ENCODE results near the gene EXOSC7. TPM values are rescaled to one million over a fixed set of nuclear protein-coding genes. Genes with fewer than 3 reads are reported as not detected.

EXOSC7 gene
- total RNA-seq, 1 donor from 2014 or later: 85.1 TPM

DNA sequence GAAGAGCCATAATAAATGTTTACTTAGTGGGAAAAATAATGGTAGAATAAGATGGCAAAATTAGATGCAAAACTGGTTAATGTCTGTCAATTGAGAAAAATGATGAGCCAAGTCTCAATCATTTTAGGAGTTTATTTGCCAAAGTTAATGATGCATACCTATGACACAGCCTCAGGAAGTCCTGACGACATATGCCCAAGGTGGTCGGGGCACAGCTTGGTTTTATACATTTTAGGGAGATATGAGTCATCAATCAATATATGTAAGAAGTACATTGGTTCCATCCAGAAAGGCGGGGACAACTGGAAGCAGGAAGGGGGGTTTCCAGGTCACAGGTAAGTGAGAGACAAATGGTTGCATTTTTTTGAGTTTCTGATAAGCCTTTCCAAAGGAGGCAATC is 81.5 kb downstream of the EXOSC7 start:
- TF ChIP-seq, protein P1, sequence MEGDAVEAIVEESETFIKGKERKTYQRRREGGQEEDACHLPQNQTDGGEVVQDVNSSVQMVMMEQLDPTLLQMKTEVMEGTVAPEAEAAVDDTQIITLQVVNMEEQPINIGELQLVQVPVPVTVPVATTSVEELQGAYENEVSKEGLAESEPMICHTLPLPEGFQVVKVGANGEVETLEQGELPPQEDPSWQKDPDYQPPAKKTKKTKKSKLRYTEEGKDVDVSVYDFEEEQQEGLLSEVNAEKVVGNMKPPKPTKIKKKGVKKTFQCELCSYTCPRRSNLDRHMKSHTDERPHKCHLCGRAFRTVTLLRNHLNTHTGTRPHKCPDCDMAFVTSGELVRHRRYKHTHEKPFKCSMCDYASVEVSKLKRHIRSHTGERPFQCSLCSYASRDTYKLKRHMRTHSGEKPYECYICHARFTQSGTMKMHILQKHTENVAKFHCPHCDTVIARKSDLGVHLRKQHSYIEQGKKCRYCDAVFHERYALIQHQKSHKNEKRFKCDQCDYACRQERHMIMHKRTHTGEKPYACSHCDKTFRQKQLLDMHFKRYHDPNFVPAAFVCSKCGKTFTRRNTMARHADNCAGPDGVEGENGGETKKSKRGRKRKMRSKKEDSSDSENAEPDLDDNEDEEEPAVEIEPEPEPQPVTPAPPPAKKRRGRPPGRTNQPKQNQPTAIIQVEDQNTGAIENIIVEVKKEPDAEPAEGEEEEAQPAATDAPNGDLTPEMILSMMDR (conservative IDR thresholded peaks at IDR 0.05; ENCODE audit: low read depth, low read length): no peak
- no peak for DNase-seq (ENCODE audit: low read depth)
- no peak overlapping the region for H3K4me3 ChIP-seq (ENCODE audit: low read depth, low read length)

GRCh38 chr3:45059132-45059531 is 83.1 kb downstream of the EXOSC7 start:
- DNase-seq (ENCODE audit: low read depth): no peak
- no peak overlapping the region for H3K4me3 ChIP-seq (ENCODE audit: low read depth, low read length)
- TF ChIP-seq, protein P1 (conservative IDR thresholded peaks at IDR 0.05; ENCODE audit: low read depth, low read length): no peak

GRCh38 chr3:45060165-45060892 is 84.3 kb downstream of the EXOSC7 start:
- DNase-seq (ENCODE audit: low read depth): no peak
- TF ChIP-seq, protein P1 (conservative IDR thresholded peaks at IDR 0.05; ENCODE audit: low read depth, low read length): no peak
- H3K4me3 ChIP-seq (ENCODE audit: low read depth, low read length): no peak overlapping the region

Other genes starting within 250 kb of the EXOSC7 start
- gene ZNF501, start 246.6 kb upstream of the EXOSC7 start, total RNA-seq: 1.7 and 2.4 TPM in 2 replicates
- 17.0 and 17.2 TPM in 2 replicates for gene KIAA1143, start 214.6 kb upstream of the EXOSC7 start, total RNA-seq
- gene KIF15, start 214.4 kb upstream of the EXOSC7 start, total RNA-seq: 11.8 and 16.6 TPM in 2 replicates
- 20.1 and 22.3 TPM in 2 replicates for gene TMEM42, start 114.3 kb upstream of the EXOSC7 start, total RNA-seq
- gene TGM4, start 101.6 kb upstream of the EXOSC7 start, total RNA-seq: 0.07 TPM in 1 of 2 replicates, not detected in the other
- 38.9 and 65.8 TPM in 2 replicates for gene ZDHHC3, start 70 bp upstream of the EXOSC7 start, total RNA-seq
- gene CLEC3B, start 50.1 kb downstream of the EXOSC7 start, total RNA-seq: not detected in 2 replicates
- 50.9 and 53.5 TPM in 2 replicates for gene CDCP1, start 170.1 kb downstream of the EXOSC7 start, total RNA-seq

Measured in epithelial cell of proximal tubule (primary cell).